Endodermal cell (in vitro differentiated cells): ENCODE results near the gene SNTB2. TPM values are rescaled to one million over a fixed set of nuclear protein-coding genes. Genes with fewer than 3 reads are reported as not detected.

Source experiments
- DNase-seq: peaks from one replicate; pipeline ENCODE4 v3.0.0-alpha.2; 2017
- H3K27ac ChIP-seq: 2 replicates; pipeline ENCODE4 v1.5.1; 2013; ENCODE audit warnings: mild to moderate bottlenecking, low read depth, low read length, moderate library complexity
- H3K27me3 ChIP-seq: 2 replicates; pipeline ENCODE4 v1.6.1; 2013; ENCODE audit warnings: mild to moderate bottlenecking, low read length, moderate library complexity; ENCODE audit not compliant: insufficient read depth, control insufficient read depth, poor library complexity, severe bottlenecking
- H3K36me3 ChIP-seq: 2 replicates; pipeline ENCODE4 v1.7.0; 2013; ENCODE audit warnings: mild to moderate bottlenecking, low read length, moderate library complexity; ENCODE audit not compliant: control insufficient read depth, insufficient read depth
- H3K4me1 ChIP-seq: one replicate; pipeline ENCODE4 v1.7.0; 2013; ENCODE audit warnings: low read length; ENCODE audit not compliant: control insufficient read depth, insufficient read depth
- H3K4me3 ChIP-seq: 2 replicates; pipeline ENCODE4 v1.5.1; 2013; ENCODE audit warnings: mild to moderate bottlenecking, low read length, moderate library complexity
- H3K9ac ChIP-seq: 2 replicates; pipeline ENCODE4 v1.6.1; 2013; ENCODE audit warnings: mild to moderate bottlenecking, low read length, moderate library complexity; ENCODE audit not compliant: poor library complexity, severe bottlenecking; ENCODE audit errors: extremely low read depth
- H3K9me3 ChIP-seq: 2 replicates; pipeline ENCODE4 v1.6.1; 2013; ENCODE audit warnings: mild to moderate bottlenecking, low read length, moderate library complexity; ENCODE audit not compliant: control insufficient read depth
- H3K27ac Mint-ChIP-seq: 2 replicates; pipeline ENCODE4 v1.8.0; 2020; ENCODE audit warnings: mixed read lengths
- H3K27me3 Mint-ChIP-seq: 2 replicates; pipeline ENCODE4 v1.8.0; 2021; ENCODE audit warnings: mild to moderate bottlenecking, mixed read lengths; ENCODE audit not compliant: insufficient read depth
- H3K36me3 Mint-ChIP-seq: 2 replicates; pipeline ENCODE4 v1.8.0; 2020; ENCODE audit warnings: low read depth, mixed read lengths
- H3K4me1 Mint-ChIP-seq: 2 replicates; pipeline ENCODE4 v1.8.0; 2020; ENCODE audit warnings: mixed read lengths
- H3K4me3 Mint-ChIP-seq: 2 replicates; pipeline ENCODE4 v1.8.0; 2020; ENCODE audit warnings: mild to moderate bottlenecking, moderate library complexity, mixed read lengths
- H3K9me3 Mint-ChIP-seq: 2 replicates; pipeline ENCODE4 v1.8.0; 2020; ENCODE audit warnings: mild to moderate bottlenecking, mixed read lengths
- CTCF ChIP-seq: fragments of 200-600 bp; sonication (generic); conservative IDR thresholded peaks from 2 replicates; pipeline ENCODE4 v1.5.0; 2021; ENCODE audit warnings: antibody characterized with exemption, mild to moderate bottlenecking
- WGBS, 2 experiments: methylation state at CpG; one replicate each; pipeline versions ENCODE4 v1.1.5 to v1.1.7; 2013; ENCODE audit warnings: missing lambda C conversion rate in 2 of 2, mixed read lengths in 1 of 2; ENCODE audit not compliant: insufficient coverage in 1 of 2, insufficient read length in 1 of 2; 5-methylcytosine and 5-hydroxymethylcytosine counted together
- total RNA-seq, 2 donors: library from RNA; stranded (reverse); fragmentation: NEBNext Ultra II Directional in 1 of 2; extraction: Animal tissue kit (Norgen Biotek cat#: 25700) in 1 of 2; gene quantifications; 2 replicates in 1 of 2; 3 replicates in 1 of 2; pipeline ENCODE4 v1.2.1, GENCODE V29; 2021

Gene SNTB2
- total RNA-seq, 2 donors from 2014 or later, result 15.4 to 24.1 TPM

- H3K9me3 ChIP-seq, result no peaks in the 10 kb centered on the region
- H3K27ac ChIP-seq, result no peak overlapping the region
- peaks cover 54% of the 10 kb centered on the region for H3K36me3 ChIP-seq
- 95 to 97% methylated on average over 6 to 8 of the region's 8 CpGs for WGBS, 2 experiments
- Mint-ChIP-seq H3K27ac (no peak overlapping the region), H3K9me3 (no peaks in the 10 kb centered on the region), H3K4me1 (peaks cover 8% of the 10 kb centered on the region), H3K36me3 (peaks cover 55% of the 10 kb centered on the region), H3K27me3 (no peaks in the 10 kb centered on the region), H3K4me3 (no peak overlapping the region)
- no peaks in the 10 kb centered on the region for H3K4me1 ChIP-seq
- no peak for TF ChIP-seq CTCF
- H3K4me3 ChIP-seq, result no peak overlapping the region
- no peak for DNase-seq
- no peaks in the 10 kb centered on the region for H3K27me3 ChIP-seq
- no peak overlapping the region for H3K9ac ChIP-seq
Measured at GRCh38 chr16:69166221-69166833, 20.6 kb upstream of the SNTB2 start.

GRCh38 chr16:69166946-69167930 is 19.7 kb upstream of the SNTB2 start:
- H3K36me3 Mint-ChIP-seq, result peaks cover 49% of the 10 kb centered on the region
- peaks cover 15% of the 10 kb centered on the region for H3K4me1 Mint-ChIP-seq
- H3K27me3 Mint-ChIP-seq, result no peaks in the 10 kb centered on the region

GRCh38 chr16:69169051-69169450 is 17.9 kb upstream of the SNTB2 start:
- H3K4me1 Mint-ChIP-seq, result peaks cover 15% of the 10 kb centered on the region
- TF ChIP-seq CTCF, result no peak
- WGBS, 2 experiments, result 95 to 100% methylated on average over 4 of the region's 4 CpGs

More at GRCh38 chr16:69166946-69167930, 19.7 kb upstream of the SNTB2 start:
- Histone ChIP-seq H3K4me1 (no peaks in the 10 kb centered on the region), H3K4me3 (no peak overlapping the region), H3K9me3 (no peaks in the 10 kb centered on the region), H3K27me3 (no peaks in the 10 kb centered on the region), H3K9ac (no peak overlapping the region), H3K36me3 (peaks cover 53% of the 10 kb centered on the region), H3K27ac (no peak overlapping the region)
- DNase-seq, result no peak
- no peaks in the 10 kb centered on the region for H3K9me3 Mint-ChIP-seq
- 99% methylated on average over 7 of the region's 7 CpGs; no CpG with 5 or more reads in 1 of the 2 experiments for WGBS, 2 experiments
- H3K4me3 Mint-ChIP-seq, result no peak overlapping the region
- H3K27ac Mint-ChIP-seq, result no peak overlapping the region
- no peak for TF ChIP-seq CTCF

More at GRCh38 chr16:69169051-69169450, 17.9 kb upstream of the SNTB2 start:
- Histone ChIP-seq H3K4me3 (no peak overlapping the region), H3K36me3 (peaks cover 44% of the 10 kb centered on the region), H3K9ac (no peak overlapping the region), H3K27me3 (no peaks in the 10 kb centered on the region), H3K9me3 (no peaks in the 10 kb centered on the region), H3K27ac (no peak overlapping the region), H3K4me1 (no peaks in the 10 kb centered on the region)
- no peak overlapping the region for H3K27ac Mint-ChIP-seq
- no peak overlapping the region for H3K4me3 Mint-ChIP-seq
- H3K27me3 Mint-ChIP-seq, result no peaks in the 10 kb centered on the region
- DNase-seq, result no peak
- H3K36me3 Mint-ChIP-seq, result peaks cover 39% of the 10 kb centered on the region
- H3K9me3 Mint-ChIP-seq, result no peaks in the 10 kb centered on the region
